ENCODE results near the gene NTRK2.

GRCh38 chr9:84708400-84708799, 38.9 kb downstream of the NTRK2 start:
- TF ChIP-seq USF1 (IDR thresholded peaks at IDR 0.05) = no peak
- no peak for TF ChIP-seq REST (IDR thresholded peaks at IDR 0.05; ENCODE audit: low read depth)
- no peak for TF ChIP-seq CEBPB (IDR thresholded peaks at IDR 0.05)
- TF ChIP-seq RAD21 (IDR thresholded peaks at IDR 0.05; ENCODE audit: low read depth) = no peak
- TF ChIP-seq EGR1 (IDR thresholded peaks at IDR 0.05) = no peak
- TF ChIP-seq ZBTB7A (IDR thresholded peaks at IDR 0.05; ENCODE audit: low read depth) = no peak
- TF ChIP-seq CREB1 (IDR thresholded peaks at IDR 0.05; ENCODE audit: low read depth) = no peak
- no peak for TF ChIP-seq EP300 (IDR thresholded peaks at IDR 0.05; ENCODE audit: borderline replicate concordance)
- TF ChIP-seq MAX (IDR thresholded peaks at IDR 0.05) = no peak
- no peak for TF ChIP-seq TCF12 (IDR thresholded peaks at IDR 0.05; ENCODE audit: low read depth)
- no peak for TF ChIP-seq TEAD4 (IDR thresholded peaks at IDR 0.05)
- no peak for TF ChIP-seq TAF1 (IDR thresholded peaks at IDR 0.05; ENCODE audit: low read depth)
- TF ChIP-seq YY1 (IDR thresholded peaks at IDR 0.05; ENCODE audit: low read depth) = no peak

All from Ishikawa (cell line).